Left ventricle myocardium inferior (tissue), 1 donor: ENCODE data around the gene FANCE. TPM values are rescaled to one million over a fixed set of nuclear protein-coding genes. Genes with fewer than 3 reads are reported as not detected.

Experiments
- DNase-seq: peaks from one replicate; pipeline ENCODE4 v3.0.0-alpha.2; 2020
- H3K27ac ChIP-seq: fragments of 200-600 bp; replicated peaks from 2 replicates; pipeline ENCODE4 v1.8.0; 2021
- H3K27me3 ChIP-seq: fragments of 200-600 bp; 2 replicates; pipeline ENCODE4 v1.8.0; 2021; ENCODE audit warnings: low read depth
- H3K36me3 ChIP-seq: fragments of 200-600 bp; 2 replicates; pipeline ENCODE4 v1.8.0; 2021
- H3K4me1 ChIP-seq: fragments of 200-600 bp; 2 replicates; pipeline ENCODE4 v1.8.0; 2021
- H3K4me3 ChIP-seq: fragments of 200-600 bp; 2 replicates; pipeline ENCODE4 v1.8.0; 2021; ENCODE audit warnings: mild to moderate bottlenecking, moderate library complexity
- H3K9me3 ChIP-seq: fragments of 200-600 bp; replicated peaks from 2 replicates; pipeline ENCODE4 v1.8.0; 2021
- intact Hi-C: fragments of 100-400 bp; cut with micrococcal nuclease; formaldehyde crosslinking; loops from one replicate; pipeline ENCODE4 v1.11.0; 2022
- total RNA-seq: library from RNA; stranded (reverse); fragmentation: NEBNext Ultra II Directional; extraction: Animal tissue kit (Norgen Biotek cat#: 25700); gene quantifications from one replicate; pipeline ENCODE4 v1.2.1, GENCODE V29; 2021
- TF ChIP-seq, protein P1 (sequence below): fragments of 200-600 bp; IDR thresholded peaks from 2 replicates; pipeline ENCODE4 v1.8.0; 2021; ENCODE audit warnings: antibody characterized with exemption, mild to moderate bottlenecking, borderline replicate concordance
- donor health status: DM: no; HTN: yes; CAD: no; lungs with severe emphysema.

Gene FANCE
- total RNA-seq, 1 donor from 2014 or later = 3.7 TPM

DNA sequence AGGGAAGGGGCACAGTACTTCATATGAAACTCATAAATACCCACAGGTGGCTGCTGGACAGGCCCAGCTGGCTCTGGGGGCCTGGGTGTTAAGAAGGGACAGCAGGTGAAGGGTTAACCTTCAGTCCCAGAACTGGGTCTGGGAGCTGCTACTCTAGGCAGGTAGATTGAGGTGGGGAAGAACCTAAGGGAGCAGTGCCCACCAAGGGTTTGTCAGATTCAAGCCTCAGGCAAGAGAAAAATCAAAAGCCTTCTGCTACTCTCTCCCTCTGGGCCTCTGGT is 21.7 kb downstream of the FANCE start:
- Histone ChIP-seq H3K36me3 (peaks cover 81% of the 10 kb centered on the region), H3K27me3 (no peaks in the 10 kb centered on the region), H3K27ac (no peak overlapping the region), H3K4me3 (no peak overlapping the region), H3K4me1 (peaks cover 48% of the 10 kb centered on the region), H3K9me3 (no peaks in the 10 kb centered on the region)
- no peak for DNase-seq
- TF ChIP-seq, protein P1, sequence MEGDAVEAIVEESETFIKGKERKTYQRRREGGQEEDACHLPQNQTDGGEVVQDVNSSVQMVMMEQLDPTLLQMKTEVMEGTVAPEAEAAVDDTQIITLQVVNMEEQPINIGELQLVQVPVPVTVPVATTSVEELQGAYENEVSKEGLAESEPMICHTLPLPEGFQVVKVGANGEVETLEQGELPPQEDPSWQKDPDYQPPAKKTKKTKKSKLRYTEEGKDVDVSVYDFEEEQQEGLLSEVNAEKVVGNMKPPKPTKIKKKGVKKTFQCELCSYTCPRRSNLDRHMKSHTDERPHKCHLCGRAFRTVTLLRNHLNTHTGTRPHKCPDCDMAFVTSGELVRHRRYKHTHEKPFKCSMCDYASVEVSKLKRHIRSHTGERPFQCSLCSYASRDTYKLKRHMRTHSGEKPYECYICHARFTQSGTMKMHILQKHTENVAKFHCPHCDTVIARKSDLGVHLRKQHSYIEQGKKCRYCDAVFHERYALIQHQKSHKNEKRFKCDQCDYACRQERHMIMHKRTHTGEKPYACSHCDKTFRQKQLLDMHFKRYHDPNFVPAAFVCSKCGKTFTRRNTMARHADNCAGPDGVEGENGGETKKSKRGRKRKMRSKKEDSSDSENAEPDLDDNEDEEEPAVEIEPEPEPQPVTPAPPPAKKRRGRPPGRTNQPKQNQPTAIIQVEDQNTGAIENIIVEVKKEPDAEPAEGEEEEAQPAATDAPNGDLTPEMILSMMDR = no peak
- intact Hi-C loops = no loop called here

DNA sequence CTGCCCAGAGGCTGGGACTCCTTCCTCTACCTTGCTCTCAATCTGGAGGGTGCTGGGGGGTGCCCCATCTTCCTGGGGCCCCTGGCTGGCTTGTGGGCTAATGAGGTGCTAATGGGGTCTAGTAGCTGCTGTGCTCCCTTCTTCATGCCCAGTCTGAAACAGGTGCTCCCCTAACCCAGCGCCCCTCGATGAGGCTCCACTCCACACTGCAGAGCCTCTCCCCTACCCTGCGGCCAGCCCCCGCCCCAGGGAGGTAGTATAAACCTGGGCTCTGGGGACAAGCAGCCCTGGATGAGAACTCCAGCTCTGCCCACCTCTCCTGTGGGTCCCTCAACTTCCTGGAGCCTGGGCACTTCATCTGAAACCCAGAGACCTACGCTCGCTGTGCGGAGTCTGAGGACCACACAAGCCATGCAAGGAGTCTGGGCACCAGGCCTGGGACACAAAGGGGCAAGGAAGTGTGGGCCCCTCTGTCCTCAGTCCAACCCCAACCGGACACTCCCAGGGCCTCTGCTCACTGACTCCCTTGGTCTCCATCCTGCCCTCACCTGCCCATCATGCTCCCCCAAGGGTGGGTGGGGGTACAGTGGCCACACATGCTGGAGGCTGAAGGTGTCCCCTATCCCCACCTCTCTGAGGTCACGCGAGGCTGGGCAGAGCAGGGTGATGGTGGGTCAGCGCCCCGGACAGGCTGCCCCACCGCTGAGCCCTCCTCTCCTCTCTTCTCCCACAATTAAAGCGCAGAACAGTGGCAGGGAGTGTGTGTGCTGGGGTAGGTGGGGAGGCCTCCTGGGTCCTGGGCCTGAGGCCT is 22.2 kb downstream of the FANCE start:
- intact Hi-C loops = no loop called here
- peaks cover 42% of the 10 kb centered on the region for H3K4me1 ChIP-seq
- no peak for DNase-seq

DNA sequence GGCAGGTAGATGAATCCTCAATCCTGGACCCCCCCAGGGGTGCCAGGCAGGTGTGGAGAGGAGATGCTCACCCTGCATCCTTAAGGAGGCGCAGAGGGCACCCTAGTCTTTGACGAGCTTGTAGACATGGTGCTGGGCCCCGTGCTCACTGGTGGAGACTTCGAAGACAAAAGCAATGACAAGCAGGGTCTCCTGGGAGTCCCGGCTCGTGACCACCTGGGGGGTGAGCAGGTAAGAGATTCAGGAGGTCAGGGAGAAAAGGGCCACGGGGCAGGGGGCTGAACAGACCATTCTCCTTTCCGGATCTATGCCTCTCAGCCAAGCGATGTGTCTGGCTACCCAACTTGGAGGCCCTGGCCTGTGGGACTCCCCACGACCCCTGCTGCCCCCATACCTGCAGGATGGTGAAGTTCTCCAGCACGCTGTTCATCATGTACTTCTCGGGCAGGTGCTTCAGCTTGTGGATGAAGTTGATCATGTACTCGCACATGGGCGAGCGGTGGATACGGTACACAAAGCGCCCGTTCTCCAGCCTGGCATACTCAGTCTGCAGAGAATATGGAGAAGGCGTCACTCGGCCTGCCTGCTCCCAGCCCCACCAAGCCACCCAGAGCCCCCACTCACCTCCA is 22.9 kb downstream of the FANCE start:
- H3K27me3 ChIP-seq = no peaks in the 10 kb centered on the region
- H3K4me1 ChIP-seq = peaks cover 35% of the 10 kb centered on the region
- H3K9me3 ChIP-seq = no peaks in the 10 kb centered on the region
- no peak overlapping the region for H3K27ac ChIP-seq
- TF ChIP-seq, protein P1 = no peak
- DNase-seq = no peak
- intact Hi-C loops = no loop called here
- H3K36me3 ChIP-seq = peaks cover 90% of the 10 kb centered on the region
- no peak overlapping the region for H3K4me3 ChIP-seq

More for the DNA sequence above, 22.2 kb downstream of the FANCE start:
- H3K4me3 ChIP-seq = no peak overlapping the region
- peaks cover 86% of the 10 kb centered on the region for H3K36me3 ChIP-seq
- TF ChIP-seq, protein P1 = no peak
- no peaks in the 10 kb centered on the region for H3K27me3 ChIP-seq
- no peaks in the 10 kb centered on the region for H3K9me3 ChIP-seq
- H3K27ac ChIP-seq = no peak overlapping the region

DNA sequence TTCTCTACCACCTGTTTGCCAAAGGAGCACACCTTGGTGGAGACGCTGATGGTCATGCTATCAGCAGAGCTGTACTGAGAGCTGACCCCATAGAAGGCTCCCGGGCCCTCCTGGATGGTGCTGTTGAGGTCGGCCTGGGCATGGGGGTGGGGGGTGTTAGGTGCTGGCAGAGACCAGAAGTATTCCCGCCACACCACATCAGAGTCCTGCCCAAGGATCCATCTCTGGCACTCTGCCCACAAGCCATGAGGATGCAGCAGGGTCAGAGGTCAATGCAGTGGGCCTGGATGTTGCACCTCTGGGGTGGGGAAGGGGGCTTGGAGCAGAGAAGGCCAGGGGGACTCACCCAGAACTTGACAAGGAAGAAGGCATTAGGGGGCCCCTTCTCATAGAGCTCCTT is 23.4 kb downstream of the FANCE start:
- no peak overlapping the region for H3K4me3 ChIP-seq
- no peak overlapping the region for H3K27ac ChIP-seq
- H3K9me3 ChIP-seq = no peaks in the 10 kb centered on the region
- TF ChIP-seq, protein P1 = no peak
- DNase-seq = no peak
- H3K36me3 ChIP-seq = peaks cover 90% of the 10 kb centered on the region
- no peaks in the 10 kb centered on the region for H3K27me3 ChIP-seq
- H3K4me1 ChIP-seq = peaks cover 32% of the 10 kb centered on the region
- intact Hi-C loops = no loop called here

DNA sequence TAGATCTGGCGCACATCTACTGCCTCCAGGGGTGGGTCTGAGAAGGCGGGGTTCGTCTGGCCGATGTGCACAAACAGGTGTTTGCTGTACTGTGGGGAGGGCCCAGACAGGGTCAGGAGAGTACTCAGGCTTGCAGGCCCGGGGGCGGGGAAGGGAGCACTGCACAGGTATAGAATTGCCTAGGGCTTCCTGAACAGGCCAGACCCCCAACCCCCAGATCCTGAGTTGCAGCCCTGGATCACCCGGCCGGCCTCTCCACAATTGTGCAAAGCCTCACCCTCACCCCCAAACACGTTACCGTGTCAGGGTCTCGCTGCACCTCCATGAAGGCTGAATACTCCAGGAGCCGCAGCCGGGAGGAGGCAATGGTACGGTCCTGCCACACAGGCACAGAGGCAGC is 23.9 kb downstream of the FANCE start:
- H3K27me3 ChIP-seq = no peaks in the 10 kb centered on the region
- DNase-seq = no peak
- H3K4me1 ChIP-seq = peaks cover 33% of the 10 kb centered on the region
- no peaks in the 10 kb centered on the region for H3K9me3 ChIP-seq
- H3K4me3 ChIP-seq = no peak overlapping the region
- peaks cover 86% of the 10 kb centered on the region for H3K36me3 ChIP-seq
- intact Hi-C loops = no loop called here
- H3K27ac ChIP-seq = no peak overlapping the region
- TF ChIP-seq, protein P1 = no peak
